Bone marrow (tissue), 2 donors: Measurements from ENCODE around the gene HDAC4.
"Not testable (repeated sequence)": the region's sequence is repeated elsewhere in the genome, so short reads cannot be mapped to it uniquely, and the experiment has no call there.

Experiments used
- DNase-seq, 2 donors: peaks; one replicate each; lab custom pipeline; 2025; lab: John Stamatoyannopoulos, UW

Gene HDAC4

DNA sequence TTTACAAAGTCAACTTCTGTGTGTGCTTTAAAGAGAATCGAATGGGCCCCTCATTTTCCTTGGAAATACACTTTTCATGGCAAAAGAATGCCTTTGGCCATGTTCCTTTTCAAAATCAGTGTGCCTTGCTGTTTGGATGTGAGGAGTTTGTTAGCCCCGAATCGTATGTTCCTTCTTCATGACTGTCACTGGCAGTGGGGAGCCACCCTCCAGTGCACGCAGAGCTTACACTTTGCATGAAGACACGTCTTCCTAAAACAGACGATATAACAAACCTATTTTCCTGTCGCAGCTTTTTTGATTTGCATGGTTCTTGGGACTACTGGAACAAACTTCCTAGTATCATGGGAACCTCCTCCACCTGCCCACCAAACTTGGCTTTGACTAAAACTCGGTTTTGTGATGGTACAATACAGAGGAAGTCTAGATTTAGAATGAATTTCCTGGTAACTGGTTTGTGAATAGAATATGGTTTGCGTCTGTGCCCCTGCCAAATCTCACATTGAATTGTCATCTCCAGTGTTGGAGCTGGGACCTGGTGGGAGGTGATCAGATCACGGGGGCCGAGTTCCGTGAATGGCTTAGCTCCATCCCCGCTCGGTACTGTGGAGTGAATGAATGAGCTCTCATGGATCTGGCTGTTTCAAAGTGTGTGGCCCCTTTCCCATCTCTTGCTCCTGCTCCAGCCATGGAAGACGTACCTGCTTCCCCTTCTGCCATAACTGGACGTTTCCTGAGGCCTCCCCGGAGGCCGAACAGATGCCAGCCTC is 358.1 kb downstream of the HDAC4 start:
- DNase-seq, result no peak

DNA sequence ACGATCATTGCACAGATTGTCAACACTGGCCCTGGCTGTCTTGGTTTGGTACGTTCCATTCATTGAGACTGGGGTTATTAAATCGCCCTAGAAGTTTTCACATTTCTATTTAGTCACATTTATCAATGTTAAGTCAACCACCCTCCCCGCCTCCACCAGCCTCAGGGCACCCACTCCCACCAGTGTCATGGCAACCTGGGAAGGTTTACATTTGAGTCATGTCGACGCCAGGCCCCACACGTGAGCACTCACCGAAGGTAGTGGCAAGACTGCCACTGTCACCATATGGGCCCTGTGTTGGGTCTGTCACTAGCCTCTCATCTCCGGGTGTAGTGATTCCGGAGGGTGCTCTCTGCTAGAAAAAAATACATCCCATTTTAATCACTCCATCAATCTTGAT is 358.8 kb downstream of the HDAC4 start:
- DNase-seq, result no peak

DNA sequence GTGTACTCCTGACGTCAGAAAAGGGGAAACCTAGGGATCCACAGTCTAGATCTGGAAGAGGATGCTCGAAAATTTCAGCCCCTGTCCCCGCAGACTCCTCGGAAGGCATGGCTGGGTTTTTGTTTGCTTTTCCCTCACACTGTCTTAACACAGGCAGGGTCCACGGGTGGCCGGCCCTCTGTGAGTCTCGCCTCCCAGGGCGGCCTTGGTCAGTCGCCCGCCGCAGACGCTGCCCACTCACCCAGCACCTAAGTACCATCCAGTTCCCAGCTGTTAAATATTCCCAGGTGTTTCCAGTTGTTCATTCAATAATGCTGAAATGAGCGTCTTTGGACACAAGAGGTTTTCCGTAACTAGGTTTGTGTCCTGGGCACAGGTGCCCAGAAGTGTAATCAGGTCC is 359.8 kb downstream of the HDAC4 start:
- no peak for DNase-seq

DNA sequence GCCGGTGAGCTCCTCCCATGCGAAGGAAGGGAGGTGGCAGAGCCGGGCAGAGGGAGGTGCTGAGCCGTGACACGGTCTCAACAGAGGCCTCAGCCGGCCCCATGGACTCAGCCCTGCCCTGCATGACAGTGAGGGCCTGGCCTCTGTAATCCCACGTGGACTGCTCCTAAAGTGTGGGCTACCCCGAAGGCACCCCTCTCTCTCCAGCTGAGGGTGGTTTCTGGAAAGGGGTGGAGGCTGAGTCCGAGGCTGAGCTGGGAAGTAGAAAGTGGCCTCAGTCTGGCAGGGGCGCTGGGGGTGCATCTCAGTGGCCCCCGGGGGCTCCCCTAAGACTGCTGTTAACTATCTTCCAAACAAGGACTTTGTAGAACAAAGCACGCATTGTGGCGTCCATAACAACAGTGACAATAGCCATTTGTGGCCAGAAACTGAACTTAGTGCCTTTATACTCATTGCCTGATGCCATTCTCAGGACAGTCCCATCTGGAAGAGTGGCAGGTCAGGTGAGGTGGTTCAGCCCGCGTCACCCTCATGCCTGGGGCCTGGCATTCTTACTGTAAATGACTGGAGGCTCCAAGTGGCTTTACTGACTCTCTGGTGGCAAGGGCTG is 360.6 kb downstream of the HDAC4 start:
- DNase-seq, result no peak

DNA sequence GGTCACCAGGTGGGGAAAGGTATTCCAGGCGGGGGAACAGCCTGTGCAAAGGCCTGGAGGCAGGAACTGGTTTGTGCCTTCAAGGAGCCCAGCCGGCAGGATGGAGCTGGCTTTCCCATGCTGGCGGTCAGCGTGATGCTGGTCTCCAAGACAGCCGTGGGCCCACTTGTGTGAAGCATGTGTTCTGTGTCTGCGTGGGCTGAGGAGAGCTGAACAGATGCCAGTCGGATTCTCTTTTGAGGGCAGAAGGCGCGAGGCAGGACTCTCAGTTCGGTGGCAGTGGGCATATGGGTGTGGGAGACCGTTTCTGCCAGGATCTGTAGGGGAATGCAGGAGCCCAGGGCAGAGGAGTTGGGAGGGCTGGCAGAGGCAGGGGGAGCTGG is 361.4 kb downstream of the HDAC4 start:
- DNase-seq, result no peak

DNA sequence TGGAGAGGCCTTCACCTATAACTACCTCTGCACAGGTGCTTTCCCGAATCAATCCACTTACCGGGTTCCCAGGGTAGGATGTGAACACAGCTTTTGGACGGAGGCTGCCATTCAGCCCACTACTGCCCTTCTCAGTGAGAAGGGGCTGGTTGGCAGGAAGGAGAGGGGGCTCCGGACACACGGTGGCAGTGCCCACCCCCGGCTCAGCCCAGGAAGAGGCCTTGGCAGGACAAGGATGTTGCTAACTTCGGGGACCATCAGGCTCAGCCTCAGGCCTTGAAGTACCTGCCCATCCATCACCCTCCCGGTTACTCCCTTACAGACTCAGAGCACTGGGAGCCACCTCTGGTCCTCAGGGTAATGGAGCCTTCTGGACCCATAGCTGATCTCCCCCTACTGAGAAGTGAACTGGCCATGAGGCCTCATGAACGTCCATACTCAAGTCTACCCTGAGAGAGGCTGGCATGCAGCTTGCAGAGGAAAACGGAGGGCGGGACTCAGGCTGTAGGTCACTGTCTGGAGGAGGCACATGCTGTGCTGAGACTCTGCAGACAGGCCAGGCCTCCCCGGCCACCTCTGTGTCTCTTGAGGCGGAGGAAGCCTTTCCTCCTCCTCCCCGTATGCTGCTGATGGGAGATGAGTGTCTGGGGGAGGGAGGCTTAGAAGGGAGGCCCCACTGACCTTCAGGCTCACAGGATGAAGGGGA is 361.9 kb downstream of the HDAC4 start:
- no peak for DNase-seq

DNA sequence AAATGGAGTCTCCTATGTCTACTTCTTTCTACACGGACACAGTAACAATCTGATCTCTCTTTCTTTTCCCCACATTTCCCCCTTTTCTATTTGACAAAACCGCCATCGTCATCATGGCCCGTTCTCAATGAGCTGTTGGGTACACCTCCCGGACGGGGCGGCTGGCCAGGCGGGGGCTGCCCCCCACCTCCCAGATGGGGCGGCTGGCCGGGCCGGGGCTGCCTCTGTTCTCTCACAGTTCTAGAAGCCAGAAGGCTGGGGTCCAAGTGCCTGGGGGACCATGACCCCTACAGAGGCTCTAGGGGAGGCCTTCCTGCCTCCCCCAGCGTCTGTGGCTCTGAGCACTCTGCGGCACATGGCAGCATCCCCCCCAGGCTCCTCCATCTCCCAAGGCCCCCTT is 362.5 kb downstream of the HDAC4 start:
- not testable (repeated sequence) for DNase-seq

DNA sequence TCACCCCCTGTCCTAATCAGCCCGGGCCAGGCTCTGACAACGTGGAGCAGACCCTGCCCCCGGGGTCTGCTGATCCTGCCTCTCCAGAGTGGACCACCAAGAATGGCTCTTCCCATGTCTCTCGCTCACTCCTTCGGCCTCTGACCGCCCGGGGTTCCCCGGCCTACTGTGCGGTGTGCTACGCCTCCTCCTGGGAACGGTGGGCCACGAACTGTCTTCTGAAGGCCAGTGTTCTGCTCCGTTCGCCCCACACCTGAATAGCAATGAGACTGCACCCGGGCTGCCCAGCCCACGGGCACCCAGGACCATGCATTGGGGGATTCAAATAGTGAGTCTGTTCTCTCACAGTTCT is 363.3 kb downstream of the HDAC4 start:
- DNase-seq, result no peak

DNA sequence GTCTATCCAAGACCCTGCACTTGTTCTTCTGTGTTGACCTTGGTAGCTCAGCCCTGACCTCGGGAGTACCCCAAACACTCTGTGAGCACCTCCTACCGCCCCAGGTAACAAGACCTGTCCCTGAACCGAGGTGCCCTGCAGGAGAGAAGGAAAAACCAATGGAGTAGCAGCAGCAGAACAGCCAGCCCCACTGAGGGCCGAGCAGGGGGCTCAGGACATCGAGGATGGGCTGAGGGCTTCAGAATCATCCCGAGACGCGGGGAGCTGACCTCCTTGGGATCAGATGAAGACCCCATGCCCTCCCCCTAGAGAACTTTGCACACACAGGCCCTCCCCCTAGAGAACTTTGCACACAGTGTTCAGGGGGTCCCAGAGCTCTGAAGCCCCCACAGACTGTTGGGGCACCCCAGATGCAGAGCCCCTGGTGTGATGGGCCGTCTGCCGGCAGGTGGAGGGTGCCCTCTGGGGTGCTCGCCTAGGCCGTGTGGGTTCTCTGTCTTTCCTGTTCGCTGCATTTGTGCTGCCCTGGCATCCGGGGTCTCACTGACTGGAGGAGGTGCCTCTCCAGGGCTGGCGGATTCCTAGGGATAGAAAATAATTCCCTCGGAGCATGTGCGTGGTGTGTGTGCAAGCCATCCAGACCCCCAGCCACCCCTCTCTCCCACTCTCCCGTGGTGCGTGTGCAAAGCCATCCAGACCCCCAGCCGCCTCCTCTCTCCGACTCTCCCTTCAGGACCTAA is 363.8 kb downstream of the HDAC4 start:
- no peak for DNase-seq

DNA sequence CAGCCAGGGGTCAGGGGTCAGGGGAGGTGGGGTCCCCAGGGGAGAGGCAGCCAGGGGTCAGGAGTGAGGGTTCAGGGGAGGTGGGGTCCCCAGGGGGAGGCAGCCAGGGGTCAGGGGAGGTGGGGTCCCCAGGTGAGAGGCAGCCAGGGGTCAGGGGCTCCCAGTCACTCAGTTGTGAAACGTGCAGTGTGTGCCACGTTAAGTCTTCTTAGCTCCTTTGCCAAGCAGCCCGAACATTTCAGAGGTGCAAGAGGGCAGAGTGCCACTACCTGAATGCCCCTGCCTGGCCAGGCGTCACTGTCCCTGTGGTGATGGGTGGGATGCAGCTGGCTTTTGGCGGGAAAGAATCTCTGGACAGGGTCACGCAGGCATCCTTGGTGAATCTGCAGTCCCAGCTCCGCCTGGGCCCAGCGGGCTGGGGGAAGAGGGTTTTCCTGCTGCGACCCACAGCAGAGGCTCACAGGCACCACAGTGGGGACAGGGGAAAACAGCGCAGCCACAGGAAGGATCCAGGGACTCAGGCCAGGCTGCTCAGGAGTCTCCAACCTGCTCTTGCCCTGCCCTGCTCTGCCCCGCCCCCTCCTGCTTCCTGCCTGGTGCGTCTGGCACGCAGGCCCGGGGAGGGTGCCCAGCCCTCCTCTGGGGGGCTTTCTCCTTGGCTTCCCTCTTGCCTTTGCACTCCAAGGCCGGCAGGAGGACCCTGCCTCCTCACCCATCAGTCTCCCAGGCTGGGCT is 364.7 kb downstream of the HDAC4 start:
- DNase-seq, result no peak

DNA sequence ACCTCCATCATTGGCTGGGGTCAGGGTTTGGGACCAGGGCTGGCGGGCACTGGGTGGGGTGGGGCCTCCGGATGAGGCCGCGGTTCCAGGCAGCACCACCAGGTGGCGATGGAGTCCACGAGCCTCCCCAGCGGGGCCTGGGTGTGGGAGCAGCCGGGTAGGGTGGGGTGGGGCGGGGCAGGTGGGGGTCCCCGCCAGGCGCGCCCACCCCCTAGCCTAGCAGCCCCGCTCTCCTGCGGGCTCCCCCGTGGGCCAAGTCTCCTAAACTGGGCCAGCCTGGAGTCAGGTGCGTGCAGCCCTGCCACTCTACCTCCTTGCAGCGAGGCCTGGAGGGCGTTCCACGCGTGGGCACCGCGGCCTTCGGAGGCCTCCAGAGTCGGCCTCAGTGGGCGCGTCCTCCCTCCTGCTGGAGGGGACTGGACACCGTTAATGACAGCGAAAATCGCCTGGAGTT is 365.4 kb downstream of the HDAC4 start:
- DNase-seq, result peak in 1 of 2 donors; percentile 26

DNA sequence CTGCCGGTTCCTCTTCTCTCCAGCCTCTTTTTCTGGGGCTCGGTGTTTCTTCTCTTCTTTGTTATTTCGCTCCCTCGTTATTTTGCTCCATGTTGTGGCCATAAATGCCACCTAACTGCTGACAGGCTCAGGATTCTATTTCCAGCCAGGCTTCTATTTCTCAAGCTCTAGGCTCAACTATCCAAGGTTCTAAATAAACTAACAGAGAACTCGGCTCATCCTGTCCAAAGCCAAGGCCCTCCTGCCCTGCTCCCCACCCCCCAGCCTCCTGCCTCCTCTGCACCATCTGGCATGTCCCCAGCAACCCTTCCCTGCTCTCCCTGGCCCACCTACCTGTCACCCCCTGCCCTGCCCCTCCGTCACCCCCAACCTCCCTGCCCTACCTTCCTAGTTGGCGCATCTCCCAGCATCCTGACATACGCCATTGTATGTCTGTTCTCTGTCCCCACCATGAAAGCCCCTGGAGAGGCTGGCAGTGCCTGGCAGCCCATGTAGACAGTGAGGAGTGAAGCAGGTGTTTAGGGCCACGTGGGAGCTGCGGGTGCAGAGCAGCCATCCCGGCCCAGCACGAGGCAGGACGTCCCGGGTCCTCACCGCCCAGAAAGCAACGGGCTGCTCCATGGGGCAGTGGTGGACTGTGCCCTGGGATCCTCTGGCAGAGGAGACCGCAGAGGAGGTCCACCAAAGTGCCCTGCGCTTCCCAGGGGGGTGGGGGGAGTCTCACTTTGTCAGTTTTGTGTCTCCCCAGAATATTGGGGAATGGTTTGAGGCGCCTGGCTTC is 366.1 kb downstream of the HDAC4 start:
- DNase-seq, result no peak

DNA sequence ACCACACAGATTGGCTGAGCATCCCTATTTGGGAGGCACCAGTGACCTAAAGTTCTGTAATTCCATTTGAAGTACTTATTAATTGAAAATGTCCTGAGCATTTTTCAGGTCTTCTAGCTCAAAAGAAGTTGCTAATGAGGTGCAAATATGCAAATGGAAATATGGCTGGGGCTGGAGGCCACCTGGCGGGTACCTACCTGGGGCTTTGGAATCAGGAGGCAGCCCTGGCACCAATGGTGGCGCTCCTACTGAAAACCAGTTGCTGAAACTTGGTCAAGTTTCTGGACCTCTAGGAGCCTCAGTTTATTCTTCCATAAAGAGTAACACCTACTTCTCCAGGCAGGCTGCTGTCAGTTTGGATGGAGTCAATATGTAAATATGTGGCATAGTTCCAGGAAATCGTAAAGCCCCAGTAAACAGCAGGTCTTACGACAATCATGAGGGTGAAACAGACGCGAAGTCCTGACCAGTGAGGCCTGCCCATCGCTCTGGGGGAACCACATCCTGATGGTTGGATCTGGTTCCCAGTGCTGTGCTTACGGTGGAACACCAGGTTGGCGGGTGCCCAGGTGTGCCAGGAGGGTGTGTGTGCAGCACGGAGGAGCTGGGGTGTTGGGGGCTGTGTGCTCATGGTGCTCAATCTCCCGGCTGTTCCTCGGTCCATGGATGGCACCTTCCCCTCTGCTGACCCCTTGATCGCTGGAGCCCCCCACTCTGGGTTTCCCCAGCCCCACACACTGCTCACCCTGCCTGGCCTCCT is 366.8 kb downstream of the HDAC4 start:
- DNase-seq, result no peak

DNA sequence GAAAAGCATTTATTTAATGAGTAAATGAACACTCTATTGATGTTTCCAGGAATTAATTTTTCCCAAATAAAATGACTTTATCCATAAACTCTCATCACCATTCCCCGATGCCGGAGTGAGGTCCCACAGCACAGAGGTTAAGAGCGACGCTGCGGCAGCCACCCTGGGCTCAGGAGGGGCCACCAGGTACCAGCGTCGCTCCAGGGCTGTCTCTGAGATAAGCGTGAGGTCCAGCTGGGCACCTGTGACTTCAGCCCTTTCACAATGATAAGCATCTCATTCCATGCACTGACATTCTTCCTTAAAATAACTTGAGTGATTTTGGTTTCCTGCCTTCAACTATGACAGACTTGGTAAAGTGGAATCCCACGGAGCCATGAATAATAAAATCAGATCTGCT is 370.9 kb downstream of the HDAC4 start:
- no peak for DNase-seq

DNA sequence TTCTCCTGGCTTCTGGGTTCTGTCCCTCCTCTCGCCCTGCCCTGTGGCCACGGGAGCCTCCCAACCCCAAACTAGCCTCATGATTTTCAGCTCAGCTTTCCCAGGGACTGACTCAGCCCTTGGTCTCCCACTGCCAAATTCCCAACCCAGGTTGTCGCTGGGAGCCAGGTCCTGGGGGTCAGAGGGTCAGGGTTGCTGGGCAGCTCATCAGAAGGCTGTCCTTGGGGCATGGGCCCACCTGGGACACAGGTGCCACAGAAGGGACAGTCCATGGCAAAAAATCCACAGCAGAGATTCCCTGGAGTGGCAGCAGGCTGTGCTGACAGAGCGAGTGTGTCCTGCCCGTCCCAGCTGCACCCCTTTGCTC is 372.6 kb downstream of the HDAC4 start:
- no peak for DNase-seq

DNA sequence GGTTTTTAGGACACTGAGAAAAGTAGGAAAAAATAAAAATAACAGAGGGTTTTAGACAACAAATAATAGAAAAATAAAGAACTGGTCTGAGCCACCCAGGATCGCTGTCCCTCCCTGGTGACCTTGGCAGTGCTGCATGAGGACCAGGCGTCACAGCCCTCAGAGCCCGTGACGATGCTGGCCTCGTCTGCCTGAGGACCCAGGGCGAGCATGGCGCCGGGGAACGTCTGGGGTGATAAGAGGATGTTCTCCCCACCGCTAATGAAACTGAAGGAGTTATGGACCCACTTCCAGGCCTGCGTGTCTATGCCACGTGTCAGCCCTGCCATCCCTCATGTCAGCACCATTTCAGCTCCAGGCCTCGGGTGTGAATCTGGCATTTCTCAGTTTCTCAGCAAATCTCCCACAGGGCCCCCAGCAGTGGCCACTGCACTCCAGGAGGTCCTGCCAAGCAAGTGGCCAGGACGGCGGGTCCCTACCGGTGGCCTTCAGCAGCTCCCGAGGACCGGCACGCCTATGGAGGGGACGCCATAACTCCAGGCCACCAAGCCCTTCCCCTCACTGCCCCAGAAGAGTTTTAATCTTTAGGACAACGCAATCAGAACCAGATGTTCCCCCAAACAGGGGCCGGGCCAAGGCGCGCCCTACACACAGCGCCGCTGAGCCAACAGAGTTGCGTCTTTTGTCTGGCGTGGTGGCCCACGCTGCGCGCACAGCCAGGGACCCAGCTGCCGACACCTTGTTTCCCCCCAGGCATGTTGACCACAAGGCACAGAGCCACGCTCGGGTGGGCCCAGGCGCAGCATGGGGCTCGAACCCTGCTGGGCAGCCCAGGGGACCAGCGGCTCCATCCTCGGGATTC is 373.2 kb downstream of the HDAC4 start:
- DNase-seq, result no peak

DNA sequence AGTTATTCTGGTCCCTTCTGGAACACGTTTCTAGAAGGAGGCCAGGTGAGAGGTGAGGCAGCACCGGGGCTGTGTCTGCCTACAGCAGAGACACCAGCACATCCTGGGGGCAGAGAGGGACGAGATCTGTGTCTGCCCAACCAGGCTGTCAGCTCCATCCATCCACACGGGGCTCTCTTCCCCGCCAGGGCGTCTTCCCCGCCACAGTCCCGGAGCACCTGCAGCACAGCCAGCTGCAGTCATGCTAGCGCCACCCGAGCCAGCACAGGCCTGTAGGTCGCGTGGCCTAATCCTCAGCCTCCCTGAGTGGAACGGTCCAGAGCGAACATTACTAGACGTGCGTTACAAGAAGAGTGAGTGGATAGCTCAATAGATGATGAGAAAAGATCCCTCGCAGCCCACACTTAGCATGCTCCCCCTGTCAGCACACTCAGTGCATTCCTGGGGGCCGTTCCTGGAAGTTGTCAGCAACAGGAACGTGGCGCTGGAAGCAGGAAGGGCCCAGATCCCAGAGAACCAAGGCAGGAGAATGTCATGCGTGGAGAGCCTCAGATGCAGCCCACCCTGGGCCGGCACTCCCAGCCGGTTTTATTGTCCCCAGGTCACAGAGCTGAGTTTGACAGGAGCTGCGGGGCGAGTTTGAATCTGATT is 374.0 kb downstream of the HDAC4 start:
- no peak for DNase-seq

DNA sequence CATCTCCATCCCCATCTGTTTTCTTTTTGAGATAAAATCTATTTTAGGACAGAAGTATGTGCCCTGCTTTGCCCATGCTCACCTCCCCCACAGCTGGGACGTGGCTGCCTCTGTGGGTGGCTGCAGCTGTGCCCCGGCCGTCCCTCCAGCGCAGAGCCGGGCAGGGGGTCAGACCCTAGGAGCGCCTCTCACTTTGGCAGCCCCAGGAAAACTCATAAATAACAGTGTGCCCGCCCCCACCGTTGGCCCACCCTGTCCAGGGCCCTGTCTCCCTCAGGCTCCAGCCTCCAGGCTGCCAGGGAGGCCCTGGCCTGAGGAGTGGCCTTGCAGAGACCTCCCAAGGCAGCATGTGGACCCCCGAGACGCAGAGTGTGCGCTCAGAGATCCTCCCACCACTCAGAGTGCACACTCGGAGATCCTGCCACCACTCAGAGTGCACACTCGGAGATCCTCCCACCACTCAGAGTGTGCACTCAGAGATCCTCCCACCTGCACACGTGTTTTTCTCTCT is 374.8 kb downstream of the HDAC4 start:
- DNase-seq, result no peak
